ENCODE measurements around the gene GJB3.

- TF ChIP-seq CTCF (IDR thresholded peaks at IDR 0.05; ENCODE audit: low read depth, low read length, poor library complexity, severe bottlenecking), result no peak
- no peak for TF ChIP-seq EZH2phosphoT487 (IDR thresholded peaks at IDR 0.05; ENCODE audit: borderline replicate concordance, low read length)
These were observed 27.9 kb upstream of the GJB3 start for GRCh38 chr1:34753163-34753562.
